Kidney epithelial cell (primary cell): ENCODE results near the gene BRD3OS. TPM values are rescaled to one million over a fixed set of nuclear protein-coding genes. Genes with fewer than 3 reads are reported as not detected.
A peak's percentile ranks its signal among the peaks of the same experiment; 100 is the strongest.

ENCODE experiments used
- DNase-seq: peaks from one replicate; pipeline ENCODE4 v3.0.0-alpha.2; 2010; ENCODE audit warnings: low read depth
- H3K27me3 ChIP-seq: 2 replicates; pipeline ENCODE4 v1.6.0; 2011; ENCODE audit warnings: low read length; ENCODE audit not compliant: control insufficient read depth, insufficient read depth
- H3K36me3 ChIP-seq: 2 replicates; pipeline ENCODE4 v1.5.1; 2011; ENCODE audit warnings: low read length; ENCODE audit not compliant: control insufficient read depth, insufficient read depth
- H3K4me3 ChIP-seq: 2 replicates; pipeline ENCODE4 v1.5.1; 2011; ENCODE audit warnings: low read depth, mild to moderate bottlenecking, control low read depth, low read length
- CTCF ChIP-seq: IDR thresholded peaks from 2 replicates; pipeline ENCODE4 v1.5.1; 2011; ENCODE audit warnings: mild to moderate bottlenecking, moderate library complexity, low read length, control low read depth, inconsistent platforms; ENCODE audit not compliant: insufficient read depth, poor library complexity, severe bottlenecking
- total RNA-seq: library from RNA; depleted of rRNA; stranded (reverse); fragments of >200 nt; gene quantifications from 2 replicates; pipeline ENCODE4 v1.2.3, GENCODE V29; 2015

BRD3OS gene
- total RNA-seq, 1 donor from 2014 or later = 12.8 TPM

GRCh38 chr9:134057307-134057657 lies 32.0 kb downstream of the BRD3OS start:
- DNase-seq = no peak
- H3K36me3 ChIP-seq = no peaks in the 10 kb centered on the region
- H3K4me3 ChIP-seq = no peak overlapping the region
- no peaks in the 10 kb centered on the region for H3K27me3 ChIP-seq
- TF ChIP-seq CTCF = no peak

GRCh38 chr9:134057751-134058701 lies 32.7 kb downstream of the BRD3OS start:
- no peak overlapping the region for H3K4me3 ChIP-seq
- DNase-seq = no peak
- TF ChIP-seq CTCF = no peak

GRCh38 chr9:134058716-134059115 lies 33.4 kb downstream of the BRD3OS start:
- H3K36me3 ChIP-seq = no peaks in the 10 kb centered on the region
- peak; percentile 10 for TF ChIP-seq CTCF
- no peak overlapping the region for H3K4me3 ChIP-seq
- DNase-seq = no peak
- H3K27me3 ChIP-seq = no peaks in the 10 kb centered on the region

More at GRCh38 chr9:134057751-134058701, 32.7 kb downstream of the BRD3OS start:
- Histone ChIP-seq H3K27me3 (no peaks in the 10 kb centered on the region), H3K36me3 (no peaks in the 10 kb centered on the region)

GRCh38 chr9:134059188-134059641 lies 33.9 kb downstream of the BRD3OS start:
- TF ChIP-seq CTCF = no peak
- H3K4me3 ChIP-seq = no peak overlapping the region
- no peak for DNase-seq
- no peaks in the 10 kb centered on the region for H3K36me3 ChIP-seq
- no peaks in the 10 kb centered on the region for H3K27me3 ChIP-seq

GRCh38 chr9:134059661-134060395 lies 34.5 kb downstream of the BRD3OS start:
- DNase-seq = no peak
- TF ChIP-seq CTCF = no peak
- Histone ChIP-seq H3K36me3 (peaks cover 1% of the 10 kb centered on the region), H3K27me3 (no peaks in the 10 kb centered on the region), H3K4me3 (no peak overlapping the region)
